CD4-positive, alpha-beta T cell treated with Interleukin-17A for 4 hours (primary cell): ENCODE data around the gene EXOSC2.
"Not testable (repeated sequence)": the region's sequence is repeated elsewhere in the genome, so short reads cannot be mapped to it uniquely, and the experiment has no call there.

ENCODE experiments used
- DNase-seq: peaks from one replicate; pipeline ENCODE4 v3.0.0-alpha.2; 2020; ENCODE audit warnings: mixed read lengths

Gene EXOSC2

DNA sequence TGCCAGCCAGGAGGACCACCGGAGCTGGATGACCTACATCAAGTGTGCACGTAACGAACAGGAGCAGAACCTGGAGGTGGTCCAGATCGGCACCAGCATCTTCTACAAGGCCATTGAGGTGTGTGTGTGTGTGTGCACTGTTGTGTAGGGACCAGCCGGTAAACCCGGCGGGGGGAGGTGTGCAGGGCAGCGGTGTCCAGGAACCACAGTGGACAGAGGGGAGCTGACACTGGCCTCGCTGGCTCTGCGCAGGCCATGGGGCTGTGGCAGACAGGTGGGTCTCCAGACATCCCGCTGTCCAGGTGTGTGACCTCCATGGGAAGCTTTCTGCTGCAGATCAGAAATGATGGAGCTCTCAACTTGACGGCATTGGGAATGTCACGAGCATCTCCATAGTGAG, 25.4 kb upstream of the EXOSC2 start:
- no peak for DNase-seq

DNA sequence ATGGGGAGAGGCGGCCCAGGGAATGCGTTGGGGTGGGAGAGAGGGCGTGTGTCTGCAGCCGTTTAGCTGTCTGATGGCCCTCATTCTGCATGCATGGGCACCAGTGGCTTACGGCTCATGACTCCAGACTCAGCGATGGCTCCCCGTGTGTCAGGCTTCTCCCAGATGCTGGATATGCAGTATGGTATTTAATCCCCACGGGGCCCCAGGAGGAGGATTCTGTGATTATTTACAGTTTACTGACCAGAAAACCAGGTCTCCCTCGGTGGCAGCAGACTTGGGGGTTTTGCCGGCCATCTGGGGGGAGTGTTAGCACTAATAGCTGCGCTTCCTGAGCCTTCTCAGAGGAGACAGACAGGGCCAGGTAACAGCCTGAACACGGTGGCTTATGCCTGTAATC, 24.9 kb upstream of the EXOSC2 start:
- DNase-seq: no peak

DNA sequence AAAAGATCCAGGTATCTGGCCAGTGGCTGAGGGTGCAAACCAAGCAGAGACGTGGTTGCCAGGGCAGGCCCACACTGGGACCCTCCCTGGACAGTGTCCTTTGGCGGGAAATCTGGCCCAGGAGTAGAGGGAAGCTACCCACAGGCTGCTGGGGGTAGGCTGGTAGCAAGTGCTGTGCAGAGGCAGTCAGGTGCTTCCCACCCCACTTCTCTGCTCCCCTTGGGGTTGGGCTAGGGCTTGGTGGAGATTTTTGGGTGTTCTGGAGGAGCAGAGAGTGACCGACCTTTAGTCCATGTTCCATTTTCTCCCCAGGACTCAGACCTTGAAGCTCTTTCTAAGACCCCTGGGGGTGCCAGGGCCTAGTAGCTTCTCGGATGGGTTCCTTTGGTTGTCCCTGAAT, 23.6 kb upstream of the EXOSC2 start:
- DNase-seq: no peak

- DNase-seq: no peak
These were observed 22.9 kb upstream of the EXOSC2 start for GRCh38 chr9:130670644-130671043.

- DNase-seq: no peak
These were observed 21.1 kb upstream of the EXOSC2 start for GRCh38 chr9:130672466-130672865.

DNA sequence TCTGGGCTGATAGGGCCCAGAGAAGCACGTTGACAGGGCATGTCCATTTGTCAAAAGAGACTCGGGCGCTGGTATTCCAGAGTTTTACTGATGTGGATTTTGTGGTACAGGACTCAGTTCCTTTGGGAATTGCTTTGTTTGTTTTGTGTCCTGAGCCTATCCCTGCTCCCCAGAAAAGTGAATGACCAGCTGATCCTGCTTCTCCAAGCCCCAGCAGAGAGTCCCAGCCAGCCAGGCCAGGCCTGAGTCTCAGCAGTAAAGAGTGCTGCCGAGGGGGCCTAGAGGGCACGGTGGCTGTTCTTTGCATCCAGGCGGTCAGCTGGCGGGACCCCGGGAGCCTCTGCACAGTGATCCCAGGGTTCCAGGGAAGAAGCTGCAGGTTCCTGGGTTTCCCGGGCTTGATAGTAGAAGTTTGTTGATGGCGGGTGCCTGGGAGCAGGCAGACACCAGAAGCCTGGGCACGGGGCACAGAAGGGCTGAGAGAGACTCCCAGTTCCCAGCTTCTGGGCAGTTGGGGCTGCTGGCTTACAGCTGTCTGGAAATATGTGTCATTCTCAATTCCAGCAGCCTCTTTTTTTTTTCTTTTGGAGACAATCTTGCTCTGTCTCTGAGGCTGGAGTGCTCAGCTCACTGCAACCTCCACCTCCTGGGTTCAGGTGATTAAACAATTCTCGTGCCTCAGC, 20.5 kb upstream of the EXOSC2 start:
- no peak for DNase-seq

DNA sequence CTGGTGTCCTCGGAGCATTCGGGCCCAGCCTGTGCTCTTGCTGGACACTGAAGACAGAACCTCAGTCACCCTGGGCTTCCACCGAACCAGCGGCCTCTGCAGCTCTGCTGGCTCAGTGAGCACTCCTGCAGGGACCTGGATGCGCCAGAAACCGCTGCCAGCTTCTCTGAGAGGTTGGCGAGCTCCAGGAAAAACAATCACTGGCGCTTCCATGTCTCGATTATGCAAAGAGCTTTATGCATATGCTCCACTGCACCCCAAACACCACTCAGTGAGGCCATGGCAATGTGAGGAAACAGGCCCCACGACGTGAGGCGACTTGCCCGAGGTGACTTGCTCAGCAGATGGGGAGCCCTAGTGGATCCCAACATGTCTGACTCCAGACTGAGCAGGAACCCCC, 18.2 kb upstream of the EXOSC2 start:
- no peak for DNase-seq

GRCh38 chr9:130677252-130677651, 16.3 kb upstream of the EXOSC2 start:
- no peak for DNase-seq

- peak; percentile 72 for DNase-seq
These were observed 12.5 kb upstream of the EXOSC2 start for GRCh38 chr9:130680836-130681768.

DNA sequence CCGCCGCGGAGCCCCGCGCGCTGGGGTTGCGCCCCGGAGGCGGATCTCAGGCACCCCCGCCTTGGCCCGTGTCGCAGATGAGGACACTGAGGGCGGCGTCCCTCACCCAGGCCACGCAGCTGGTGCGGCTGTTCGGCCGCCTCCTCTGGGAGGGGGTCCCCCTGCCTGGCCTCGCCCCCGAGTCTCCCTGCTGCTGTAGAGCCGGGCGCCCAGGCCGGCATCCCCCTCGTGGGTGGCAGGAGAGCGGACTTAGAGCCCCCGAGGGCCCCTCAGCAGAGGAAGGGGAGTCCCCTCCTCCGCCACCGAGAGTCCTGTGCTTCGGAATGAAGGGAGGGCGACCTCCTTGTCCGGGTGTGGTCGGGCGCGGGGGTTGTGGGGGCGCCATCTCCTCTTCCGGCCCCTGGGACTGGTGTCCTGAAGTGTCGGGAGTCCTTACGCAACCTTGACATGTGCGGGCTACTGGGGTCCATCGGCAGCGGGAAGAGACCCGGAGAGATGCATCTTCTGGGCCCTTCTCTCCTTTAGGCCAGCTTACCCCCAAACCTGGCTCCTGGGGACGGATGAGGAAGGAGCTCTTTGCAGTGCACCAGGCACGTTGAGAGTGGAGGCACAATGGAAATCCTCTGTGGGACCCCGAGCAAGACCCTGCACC, 11.7 kb upstream of the EXOSC2 start:
- DNase-seq: peak; percentile 19

DNA sequence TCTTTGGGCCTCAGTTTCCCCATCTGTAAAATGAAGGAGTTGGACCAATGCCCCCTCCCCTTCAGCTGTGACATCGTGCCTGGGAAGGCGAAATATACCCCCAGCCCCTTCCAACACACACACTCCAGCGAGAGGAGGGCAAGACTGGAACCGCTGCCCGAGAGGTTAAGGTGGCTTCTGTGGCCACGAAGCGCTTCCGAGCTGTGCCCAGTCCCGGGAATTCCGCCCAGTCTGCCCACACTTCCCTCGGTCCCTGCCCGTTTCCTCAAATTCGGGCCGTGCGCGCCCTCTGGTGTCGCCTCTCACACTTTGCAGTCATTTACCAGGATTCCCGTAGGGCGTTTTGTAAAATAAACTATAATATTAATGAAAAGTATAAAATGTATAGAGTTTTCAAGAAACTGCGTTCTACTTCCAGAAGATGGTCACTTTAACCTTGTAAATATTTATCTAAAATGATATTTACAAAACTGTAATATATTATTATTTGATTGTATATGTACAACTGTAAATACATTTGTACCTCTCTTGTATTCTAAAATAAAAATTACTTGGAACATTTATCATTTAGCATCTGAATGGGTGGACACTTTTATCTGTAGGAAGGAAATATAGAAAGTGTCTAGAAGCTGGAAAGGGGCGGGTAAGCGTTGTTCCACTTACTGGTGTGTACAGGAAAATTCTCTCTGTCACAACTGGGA, 11.0 kb upstream of the EXOSC2 start:
- peak; percentile 75 for DNase-seq

DNA sequence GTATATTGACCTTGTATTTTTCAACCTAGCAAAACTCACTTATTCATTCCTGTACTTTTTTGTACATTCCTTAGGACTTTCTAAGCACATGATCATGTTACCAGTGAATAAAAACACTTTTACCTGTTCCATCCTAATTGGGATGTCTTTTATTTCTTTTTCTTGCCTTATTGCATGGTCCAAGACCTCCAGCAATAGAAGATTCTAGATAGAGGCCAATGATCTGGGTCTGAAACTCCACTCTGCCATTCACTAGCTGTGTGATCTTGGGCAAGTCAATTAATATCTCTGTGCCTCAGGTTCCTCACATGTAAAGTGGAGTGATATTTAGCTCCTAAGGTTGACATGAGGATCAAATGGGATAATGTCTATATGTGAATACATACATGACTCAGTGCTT, 8.5 kb upstream of the EXOSC2 start:
- DNase-seq: no peak

DNA sequence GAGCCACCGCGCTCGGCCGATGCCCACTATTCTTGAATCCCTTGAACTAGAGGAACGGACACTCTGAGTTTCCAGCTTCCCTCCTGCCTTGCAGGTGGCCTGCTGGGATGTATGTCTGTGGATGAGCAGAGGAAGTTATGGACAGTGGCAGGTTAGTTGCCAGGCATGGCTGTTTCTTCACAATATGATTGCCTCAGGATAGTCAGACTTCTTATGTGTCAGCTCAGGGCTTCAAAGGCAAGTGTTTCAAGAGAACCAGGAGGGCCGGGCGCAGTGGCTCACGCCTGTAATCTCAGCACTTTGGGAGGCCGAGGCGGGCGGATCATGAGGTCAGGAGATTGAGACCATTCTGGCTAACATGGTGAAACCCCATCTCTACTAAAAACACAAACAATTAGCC, 7.6 kb upstream of the EXOSC2 start:
- DNase-seq: not testable (repeated sequence)

- no peak for DNase-seq
These were observed 6.0 kb upstream of the EXOSC2 start for GRCh38 chr9:130687615-130688014.

GRCh38 chr9:130688072-130688471, 5.5 kb upstream of the EXOSC2 start:
- DNase-seq: peak; percentile 29

- no peak for DNase-seq
These were observed 4.0 kb upstream of the EXOSC2 start for GRCh38 chr9:130689572-130689936.

- no peak for DNase-seq
These were observed 3.5 kb upstream of the EXOSC2 start for GRCh38 chr9:130689937-130690700.

DNA sequence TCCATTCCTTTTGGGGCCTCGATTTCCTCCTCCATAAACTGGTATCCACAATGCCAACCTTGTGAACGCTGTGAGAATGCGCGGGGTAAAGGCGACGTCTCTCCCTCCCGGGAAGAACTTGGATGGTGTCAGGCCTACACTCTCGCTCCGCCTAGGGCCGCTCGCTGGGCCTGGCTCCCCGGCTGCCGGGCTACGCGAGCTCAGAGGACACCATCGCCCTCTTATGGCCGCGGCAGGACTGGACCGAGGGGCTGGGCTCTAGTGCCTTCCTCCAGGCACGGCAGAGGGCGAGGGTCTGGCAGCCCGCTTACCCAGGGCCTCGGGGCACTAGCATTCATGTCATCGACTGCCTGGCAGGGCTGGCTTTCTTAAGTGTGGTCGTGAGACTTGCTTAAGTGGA, 1.3 kb upstream of the EXOSC2 start:
- no peak for DNase-seq

DNA sequence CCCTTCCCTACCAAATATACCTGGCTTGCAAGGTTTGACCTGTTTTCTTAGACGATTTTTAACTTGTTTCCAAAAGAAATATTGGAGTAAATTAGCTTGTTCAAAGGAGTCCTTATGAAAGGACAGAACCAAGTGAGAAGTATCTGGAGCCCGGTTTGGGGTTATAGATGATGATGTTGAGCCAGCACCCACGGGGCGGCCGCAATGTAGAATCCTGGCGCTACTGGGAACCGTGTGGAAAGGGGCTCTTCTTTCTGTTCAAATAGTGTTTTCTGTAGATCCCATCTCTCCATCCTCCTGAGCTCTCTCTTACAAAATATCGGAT, 517 bp upstream of the EXOSC2 start:
- peak; percentile 11 for DNase-seq

DNA sequence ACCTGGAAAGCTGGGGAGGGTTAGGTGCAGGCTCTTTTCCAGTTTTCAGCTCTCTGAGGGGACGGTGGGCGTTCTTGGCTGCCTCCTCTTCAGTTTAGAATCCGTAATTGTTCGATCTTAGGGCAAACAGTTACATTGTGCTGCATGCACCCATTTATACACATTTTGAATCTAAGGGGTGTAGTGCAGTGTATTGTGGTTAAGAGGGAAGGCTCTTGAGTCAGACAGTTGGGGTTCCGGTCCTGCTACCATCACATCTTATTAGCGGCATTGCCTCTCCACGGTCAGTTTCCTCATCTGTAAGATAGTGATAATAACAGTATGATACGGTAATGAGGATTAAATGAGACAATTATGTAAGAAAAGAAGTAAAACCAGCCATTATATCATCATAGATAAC, 625 bp downstream of the EXOSC2 start:
- no peak for DNase-seq

DNA sequence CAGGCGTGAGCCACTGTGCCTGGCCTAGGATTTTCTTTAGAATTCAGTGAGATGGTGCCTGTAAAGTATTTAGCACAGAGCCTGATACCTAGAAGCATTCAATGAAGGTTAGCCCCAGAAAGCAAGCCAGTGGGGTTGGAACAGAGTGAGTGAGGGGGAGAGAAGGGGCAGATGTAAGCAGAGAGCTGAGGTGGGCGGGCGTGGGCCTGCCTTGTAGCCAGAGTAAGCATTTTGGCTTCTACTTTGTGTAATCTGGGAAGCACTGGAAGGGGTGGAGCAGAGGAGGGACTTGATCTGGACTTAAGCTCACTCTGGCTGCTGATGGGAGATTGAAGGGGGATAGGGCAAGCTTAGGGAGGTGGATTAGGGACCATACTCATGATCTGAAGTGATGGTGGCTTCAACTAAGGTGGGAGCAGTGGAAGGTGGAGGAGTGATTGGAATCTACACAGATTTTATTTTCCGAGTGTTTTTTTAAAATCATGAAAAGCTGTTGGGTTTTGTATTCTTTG, 2.6 kb downstream of the EXOSC2 start:
- DNase-seq: no peak

DNA sequence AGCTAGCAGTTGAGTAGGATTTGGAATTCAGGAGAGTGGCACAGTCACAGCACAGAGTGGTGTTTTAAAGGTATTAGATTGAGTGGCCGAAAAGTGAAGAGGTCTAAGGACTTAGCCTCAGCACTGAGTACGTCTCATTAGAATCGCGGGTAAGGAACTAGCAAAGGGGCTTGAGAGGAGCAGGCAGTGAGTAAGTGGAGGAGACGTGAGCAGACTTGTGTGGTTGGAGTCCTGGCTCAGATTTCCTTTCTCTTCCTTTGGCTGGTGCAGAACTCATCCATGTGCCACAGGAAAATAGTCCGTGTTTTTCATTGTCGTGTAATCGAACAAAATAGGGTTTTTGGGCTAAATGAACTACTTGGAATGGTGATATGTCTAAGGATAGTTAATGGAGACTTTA, 3.4 kb downstream of the EXOSC2 start:
- DNase-seq: no peak
